SU-DHL-6 (cell line): ENCODE data around the gene APBB2.

Experiments used
- H2AFZ ChIP-seq: fragments of 200-600 bp; sonication (generic); 2 replicates; pipeline ENCODE4 v1.6.1; 2014; ENCODE audit warnings: low read depth, mild to moderate bottlenecking, moderate library complexity, mixed read lengths, antibody characterized with exemption, low read length; ENCODE audit not compliant: severe bottlenecking
- H3F3A ChIP-seq: fragments of 200-600 bp; shearing (Covaris generic); 2 replicates; pipeline ENCODE4 v1.6.0; 2016; ENCODE audit warnings: antibody characterized with exemption, mild to moderate bottlenecking; ENCODE audit not compliant: insufficient read depth
- H3K27ac ChIP-seq: fragments of 200-600 bp; sonication (generic); 2 replicates; pipeline ENCODE4 v1.5.1; 2016; ENCODE audit warnings: low read depth, mild to moderate bottlenecking, low read length, moderate library complexity, mixed read lengths
- H3K27me3 ChIP-seq: fragments of 200-600 bp; sonication (generic), shearing (Covaris generic); 2 replicates; pipeline ENCODE4 v1.6.0; 2014; ENCODE audit warnings: mild to moderate bottlenecking, low read length
- H3K36me3 ChIP-seq: fragments of 200-600 bp; sonication (generic); 2 replicates; pipeline ENCODE4 v1.6.1; 2014; ENCODE audit warnings: mild to moderate bottlenecking, low read length, mixed read lengths
- H3K4me2 ChIP-seq: fragments of 300-600, 200-600 bp; shearing (Covaris generic), sonication (generic); 2 replicates; pipeline ENCODE4 v1.6.0; 2014; ENCODE audit warnings: low read length, low read depth, mild to moderate bottlenecking; ENCODE audit not compliant: poor library complexity, severe bottlenecking
- H3K4me3 ChIP-seq: fragments of 200-600 bp; sonication (generic); 2 replicates; pipeline ENCODE4 v1.5.1; 2014; ENCODE audit warnings: antibody characterized with exemption, low read length, mild to moderate bottlenecking, mixed read lengths; ENCODE audit not compliant: insufficient read depth, poor library complexity, severe bottlenecking
- H3K79me2 ChIP-seq: fragments of 200-600 bp; sonication (generic); 2 replicates; pipeline ENCODE4 v1.6.1; 2014; ENCODE audit warnings: mild to moderate bottlenecking, low read length, moderate library complexity; ENCODE audit not compliant: insufficient read depth
- H3K9ac ChIP-seq: fragments of 200-600 bp; sonication (generic); 2 replicates; pipeline ENCODE4 v1.7.0; 2014; ENCODE audit warnings: mild to moderate bottlenecking, low read length
- H3K9me2 ChIP-seq: fragments of 200-600 bp; sonication (generic); replicated peaks from 2 replicates; pipeline ENCODE4 v1.6.1; 2014; ENCODE audit warnings: low read length; ENCODE audit not compliant: insufficient read depth
- H3K9me3 ChIP-seq: fragments of 200-600 bp; sonication (generic); 2 replicates; pipeline ENCODE4 v1.6.1; 2014; ENCODE audit warnings: low read length, mixed read lengths; ENCODE audit not compliant: insufficient read depth
- H4K20me1 ChIP-seq: fragments of 200-600 bp; sonication (generic); 2 replicates; pipeline ENCODE4 v1.6.1; 2014; ENCODE audit warnings: low read depth, mild to moderate bottlenecking, antibody characterized with exemption, low read length, moderate library complexity, mixed read lengths
- EZH2phosphoT487 ChIP-seq: fragments of 200-600 bp; sonication (generic), shearing (Covaris generic); conservative IDR thresholded peaks from 2 replicates; pipeline ENCODE4 v1.6.1; 2018; ENCODE audit warnings: mild to moderate bottlenecking, antibody characterized with exemption, low read length, moderate library complexity, mixed read lengths
- TF ChIP-seq, protein P1 (sequence below): fragments of 200-600 bp; sonication (generic); IDR thresholded peaks from one replicate; pipeline ENCODE4 v1.5.1; 2017; ENCODE audit warnings: antibody characterized with exemption, mild to moderate bottlenecking, low read length, moderate library complexity; ENCODE audit not compliant: insufficient read depth, poor library complexity, severe bottlenecking

The APBB2 gene

DNA sequence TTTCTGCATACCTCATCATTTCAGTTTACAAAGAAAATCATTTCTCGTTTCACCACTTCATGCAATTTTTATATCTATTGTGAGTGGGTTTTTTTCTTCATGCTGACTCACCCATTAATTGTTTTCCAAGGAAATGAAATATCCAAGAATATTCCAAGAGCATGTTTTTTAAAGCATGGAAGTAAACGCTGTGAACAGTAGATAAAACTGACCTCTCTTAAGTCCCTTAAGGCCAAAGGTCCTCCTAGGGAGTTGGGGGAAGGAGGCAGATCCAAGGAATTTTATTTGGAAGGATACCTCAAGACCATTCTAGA lies 2.6 kb upstream of the APBB2 start:
- H3K4me2 ChIP-seq, result peak overlapping the region; percentile 78
- peak overlapping the region; percentile 54; the same call in 1 of the 2 replicates for H3K27ac ChIP-seq
- no peaks in the 10 kb centered on the region for H3K9me2 ChIP-seq
- peaks cover 20% of the 10 kb centered on the region for H3K79me2 ChIP-seq
- peak overlapping the region; percentile 58 for H3K4me3 ChIP-seq
- H2AFZ ChIP-seq, result peak overlapping the region; percentile 94
- no peaks in the 10 kb centered on the region for H3K27me3 ChIP-seq
- H3K36me3 ChIP-seq, result no peaks in the 10 kb centered on the region
- peak overlapping the region; percentile 79 for H3K9ac ChIP-seq
- H4K20me1 ChIP-seq, result no peaks in the 10 kb centered on the region
- TF ChIP-seq EZH2phosphoT487, result no peak
- TF ChIP-seq, protein P1, sequence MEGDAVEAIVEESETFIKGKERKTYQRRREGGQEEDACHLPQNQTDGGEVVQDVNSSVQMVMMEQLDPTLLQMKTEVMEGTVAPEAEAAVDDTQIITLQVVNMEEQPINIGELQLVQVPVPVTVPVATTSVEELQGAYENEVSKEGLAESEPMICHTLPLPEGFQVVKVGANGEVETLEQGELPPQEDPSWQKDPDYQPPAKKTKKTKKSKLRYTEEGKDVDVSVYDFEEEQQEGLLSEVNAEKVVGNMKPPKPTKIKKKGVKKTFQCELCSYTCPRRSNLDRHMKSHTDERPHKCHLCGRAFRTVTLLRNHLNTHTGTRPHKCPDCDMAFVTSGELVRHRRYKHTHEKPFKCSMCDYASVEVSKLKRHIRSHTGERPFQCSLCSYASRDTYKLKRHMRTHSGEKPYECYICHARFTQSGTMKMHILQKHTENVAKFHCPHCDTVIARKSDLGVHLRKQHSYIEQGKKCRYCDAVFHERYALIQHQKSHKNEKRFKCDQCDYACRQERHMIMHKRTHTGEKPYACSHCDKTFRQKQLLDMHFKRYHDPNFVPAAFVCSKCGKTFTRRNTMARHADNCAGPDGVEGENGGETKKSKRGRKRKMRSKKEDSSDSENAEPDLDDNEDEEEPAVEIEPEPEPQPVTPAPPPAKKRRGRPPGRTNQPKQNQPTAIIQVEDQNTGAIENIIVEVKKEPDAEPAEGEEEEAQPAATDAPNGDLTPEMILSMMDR, result no peak
- no peaks in the 10 kb centered on the region for H3K9me3 ChIP-seq
- H3F3A ChIP-seq, result peaks cover 8% of the 10 kb centered on the region; the same call in 1 of the 2 replicates

DNA sequence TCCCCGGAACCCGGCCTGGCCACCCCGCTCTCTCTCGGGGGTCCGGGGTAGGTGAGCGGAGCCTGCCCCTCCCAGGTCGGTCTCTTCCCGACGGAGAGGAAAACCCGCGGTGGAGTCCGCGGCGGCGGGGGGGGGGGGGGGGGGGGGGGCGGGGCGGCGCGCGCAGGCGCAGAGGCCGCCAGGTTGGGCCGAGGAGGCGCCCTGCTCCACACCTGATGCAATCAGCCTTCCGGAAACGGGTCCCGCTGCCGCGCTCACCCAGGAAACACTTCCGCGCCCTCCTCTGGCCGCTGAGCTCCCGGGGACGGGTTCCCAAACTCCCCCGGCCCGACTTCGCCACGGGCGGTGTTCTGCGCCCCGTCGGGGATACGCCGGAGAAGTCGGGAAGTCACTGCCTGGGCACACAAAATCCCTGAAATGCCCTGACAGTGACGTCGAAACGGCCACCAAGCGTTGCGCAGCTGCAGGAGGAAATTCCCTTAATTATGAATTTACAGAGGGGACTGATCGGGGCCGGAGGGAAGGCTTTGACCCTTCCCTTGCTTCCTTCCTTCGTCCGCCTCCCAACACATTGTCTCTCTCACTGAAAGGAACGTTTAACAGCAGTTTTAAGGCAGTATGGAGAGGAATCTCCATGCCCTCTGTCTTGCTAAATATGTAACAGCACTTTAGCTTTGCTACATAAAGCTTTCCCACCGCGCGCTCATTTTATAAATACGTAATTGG lies 2.1 kb upstream of the APBB2 start:
- H3K9me3 ChIP-seq, result no peaks in the 10 kb centered on the region
- peak overlapping the region; percentile 68 for H3K4me3 ChIP-seq
- H3K36me3 ChIP-seq, result no peaks in the 10 kb centered on the region
- no peaks in the 10 kb centered on the region for H3K9me2 ChIP-seq
- peak overlapping the region; percentile 94 for H2AFZ ChIP-seq
- H3K9ac ChIP-seq, result peak overlapping the region; percentile 79
- peak overlapping the region; percentile 82 for H3K4me2 ChIP-seq
- H3F3A ChIP-seq, result peaks cover 8% of the 10 kb centered on the region; the same call in 1 of the 2 replicates
- H3K79me2 ChIP-seq, result peaks cover 25% of the 10 kb centered on the region
- H3K27me3 ChIP-seq, result no peaks in the 10 kb centered on the region
- H3K27ac ChIP-seq, result peak overlapping the region; percentile 79
- H4K20me1 ChIP-seq, result no peaks in the 10 kb centered on the region
- no peak for TF ChIP-seq EZH2phosphoT487
- TF ChIP-seq, protein P1, result no peak

GRCh38 chr4:41215969-41216293 lies 1.6 kb upstream of the APBB2 start:
- Histone ChIP-seq H3K4me3 (peak overlapping the region; percentile 68), H3K4me2 (peak overlapping the region; percentile 82), H3K27me3 (no peaks in the 10 kb centered on the region), H3K9me3 (no peaks in the 10 kb centered on the region), H3K9ac (peak overlapping the region; percentile 79), H2AFZ (peak overlapping the region; percentile 66), H3K27ac (peak overlapping the region; percentile 79), H3K9me2 (no peaks in the 10 kb centered on the region), H3K36me3 (no peaks in the 10 kb centered on the region), H4K20me1 (no peaks in the 10 kb centered on the region), H3K79me2 (peaks cover 27% of the 10 kb centered on the region), H3F3A (peaks cover 8% of the 10 kb centered on the region; the same call in 1 of the 2 replicates)
- no peak for TF ChIP-seq EZH2phosphoT487
- TF ChIP-seq, protein P1, result no peak
